GM21447 (cell line): Measurements from ENCODE around the gene MYO16.
"Not testable (repeated sequence)": the region's sequence is repeated elsewhere in the genome, so short reads cannot be mapped to it uniquely, and the experiment has no call there.

Source experiments
- ATAC-seq: cut with Tn5 transposase; IDR thresholded peaks from one replicate; pipeline ENCODE4 v1.9.1; 2021; ENCODE audit not compliant: unreplicated experiment

Gene MYO16

GRCh38 chr13:109036078-109036780 is 406.8 kb downstream of the MYO16 start:
- ATAC-seq = no peak

- no peak for ATAC-seq
Observed at GRCh38 chr13:109043636-109044035, 414.2 kb downstream of the MYO16 start.

- no peak for ATAC-seq
Observed at GRCh38 chr13:109055850-109056249, 426.4 kb downstream of the MYO16 start.

GRCh38 chr13:109058087-109058486 is 428.7 kb downstream of the MYO16 start:
- no peak for ATAC-seq

GRCh38 chr13:109072505-109072904 is 443.1 kb downstream of the MYO16 start:
- ATAC-seq = no peak

- no peak for ATAC-seq
Observed at GRCh38 chr13:109074436-109074835, 445.0 kb downstream of the MYO16 start.

- no peak for ATAC-seq
Observed at GRCh38 chr13:109074853-109075252, 445.4 kb downstream of the MYO16 start.

- no peak for ATAC-seq
Observed at GRCh38 chr13:109087916-109088623, 458.7 kb downstream of the MYO16 start.

- ATAC-seq = no peak
Observed at GRCh38 chr13:109088624-109088917, 459.2 kb downstream of the MYO16 start.

- no peak for ATAC-seq
Observed at GRCh38 chr13:109090796-109091195, 461.4 kb downstream of the MYO16 start.

GRCh38 chr13:109091249-109091648 is 461.8 kb downstream of the MYO16 start:
- no peak for ATAC-seq

GRCh38 chr13:109092186-109092585 is 462.8 kb downstream of the MYO16 start:
- not testable (repeated sequence) for ATAC-seq

GRCh38 chr13:109093998-109094397 is 464.6 kb downstream of the MYO16 start:
- ATAC-seq = no peak

GRCh38 chr13:109095126-109095525 is 465.7 kb downstream of the MYO16 start:
- ATAC-seq = no peak

- no peak for ATAC-seq
Observed at GRCh38 chr13:109096101-109096500, 466.7 kb downstream of the MYO16 start.

GRCh38 chr13:109100705-109101304 is 471.4 kb downstream of the MYO16 start:
- ATAC-seq = no peak

- no peak for ATAC-seq
Observed at GRCh38 chr13:109101550-109102144, 472.2 kb downstream of the MYO16 start.

GRCh38 chr13:109105899-109106298 is 476.5 kb downstream of the MYO16 start:
- ATAC-seq = no peak

GRCh38 chr13:109110159-109110558 is 480.7 kb downstream of the MYO16 start:
- ATAC-seq = no peak

GRCh38 chr13:109111141-109111540 is 481.7 kb downstream of the MYO16 start:
- no peak for ATAC-seq

GRCh38 chr13:109113427-109113826 is 484.0 kb downstream of the MYO16 start:
- peak; percentile 86 for ATAC-seq

GRCh38 chr13:109114162-109114561 is 484.8 kb downstream of the MYO16 start:
- ATAC-seq = no peak
